Stimulated activated naive CD4-positive, alpha-beta T cell treated with Interleukin-2 at 50 U/mL for 16 hours (primary cell): ENCODE data around the gene MTMR6.
A peak's percentile ranks its signal among the peaks of the same experiment; 100 is the strongest.
"Not testable (repeated sequence)": the region's sequence is repeated elsewhere in the genome, so short reads cannot be mapped to it uniquely, and the experiment has no call there.

Experiments used
- DNase-seq: peaks from one replicate; lab custom pipeline; 2025; lab: John Stamatoyannopoulos, UW

Gene MTMR6

GRCh38 chr13:25286969-25287961 lies at the start of gene MTMR6:
Gene MTMR6 (minus strand): TSS chr13:25287488. CDS start chr13:25287247, 241 bp downstream.
- peak; percentile 89 for DNase-seq

- no peak for DNase-seq
These were observed 48.6 kb upstream of the MTMR6 start for GRCh38 chr13:25335856-25336255.

- DNase-seq, result no peak
These were observed 43.3 kb upstream of the MTMR6 start for GRCh38 chr13:25330541-25330940.

- no peak for DNase-seq
These were observed 42.4 kb upstream of the MTMR6 start for GRCh38 chr13:25329706-25330105.

- DNase-seq, result no peak
These were observed 36.8 kb upstream of the MTMR6 start for GRCh38 chr13:25324100-25324499.

- DNase-seq, result no peak
These were observed 32.5 kb upstream of the MTMR6 start for GRCh38 chr13:25319771-25320170.

GRCh38 chr13:25318946-25319345 lies 31.7 kb upstream of the MTMR6 start:
- not testable (repeated sequence) for DNase-seq

GRCh38 chr13:25310891-25311290 lies 23.6 kb upstream of the MTMR6 start:
- DNase-seq, result no peak

GRCh38 chr13:25306671-25307464 lies 19.6 kb upstream of the MTMR6 start:
- DNase-seq, result no peak

GRCh38 chr13:25302121-25302520 lies 14.8 kb upstream of the MTMR6 start:
- DNase-seq, result no peak

GRCh38 chr13:25301347-25302113 lies 14.2 kb upstream of the MTMR6 start, which contains the start of gene NUP58:
Gene NUP58 (plus strand): TSS chr13:25301625. CDS start chr13:25301774, 149 bp downstream.
- peak; percentile 95 for DNase-seq

- DNase-seq, result no peak
These were observed 13.6 kb upstream of the MTMR6 start for GRCh38 chr13:25300861-25301346.

- DNase-seq, result no peak
These were observed 8.4 kb upstream of the MTMR6 start for GRCh38 chr13:25295701-25296100.

GRCh38 chr13:25295228-25295627 lies 7.9 kb upstream of the MTMR6 start:
- no peak for DNase-seq

- DNase-seq, result no peak
These were observed 5.0 kb upstream of the MTMR6 start for GRCh38 chr13:25292301-25292700.

GRCh38 chr13:25291691-25292090 lies 4.4 kb upstream of the MTMR6 start:
- no peak for DNase-seq

- no peak for DNase-seq
These were observed 1.7 kb upstream of the MTMR6 start for GRCh38 chr13:25288966-25289365.

- DNase-seq, result no peak
These were observed 850 bp downstream of the MTMR6 start for GRCh38 chr13:25286308-25286968.

- DNase-seq, result no peak
These were observed 5.4 kb downstream of the MTMR6 start for GRCh38 chr13:25281935-25282332.

GRCh38 chr13:25281193-25281934 lies 5.9 kb downstream of the MTMR6 start:
- DNase-seq, result peak; percentile 4
